Measurements from ENCODE around the gene CERK. TPM values are rescaled to one million over a fixed set of nuclear protein-coding genes. Genes with fewer than 3 reads are reported as not detected.

The CERK gene
- total and polyA plus RNA-seq, 2 of the 13 experiments (the other 11 are each of a cell fraction or from before 2014, with no cell fraction given), result 40.3 to 41.9 TPM

DNA sequence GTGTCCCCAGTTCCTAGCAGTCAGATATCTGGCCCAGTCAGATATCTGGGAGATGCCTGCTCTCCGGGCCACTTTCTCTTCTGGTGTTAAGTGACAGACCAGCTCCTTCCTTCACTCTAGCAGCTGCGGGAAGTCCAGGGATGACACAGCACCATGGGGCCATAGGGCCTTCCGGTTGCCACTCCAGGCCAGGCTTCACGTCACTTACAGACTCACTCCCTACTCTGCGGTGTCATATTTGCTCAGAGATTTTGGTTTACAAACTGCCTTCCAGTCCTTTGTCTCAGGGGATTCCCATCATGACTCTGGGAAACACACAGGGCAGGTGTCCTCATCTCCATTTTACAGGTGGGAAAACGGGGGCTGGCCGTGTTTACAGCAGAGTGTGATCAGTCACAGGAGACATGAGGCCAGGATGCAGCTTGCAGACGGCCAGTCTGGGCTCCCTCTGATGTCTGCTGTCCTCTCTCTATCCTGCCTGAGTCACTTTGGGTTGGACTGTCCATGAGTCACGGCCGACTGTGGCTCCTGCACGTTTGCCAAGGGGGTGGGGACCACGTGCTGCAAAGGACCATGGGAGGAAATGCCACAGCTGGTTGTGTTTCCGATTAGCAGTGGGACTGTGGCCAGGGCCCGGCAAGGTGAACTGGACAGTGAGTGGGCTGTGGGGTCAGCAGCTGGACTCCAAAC lies 16.2 kb upstream of the CERK start (continued):
- TF ChIP-seq, protein P1, sequence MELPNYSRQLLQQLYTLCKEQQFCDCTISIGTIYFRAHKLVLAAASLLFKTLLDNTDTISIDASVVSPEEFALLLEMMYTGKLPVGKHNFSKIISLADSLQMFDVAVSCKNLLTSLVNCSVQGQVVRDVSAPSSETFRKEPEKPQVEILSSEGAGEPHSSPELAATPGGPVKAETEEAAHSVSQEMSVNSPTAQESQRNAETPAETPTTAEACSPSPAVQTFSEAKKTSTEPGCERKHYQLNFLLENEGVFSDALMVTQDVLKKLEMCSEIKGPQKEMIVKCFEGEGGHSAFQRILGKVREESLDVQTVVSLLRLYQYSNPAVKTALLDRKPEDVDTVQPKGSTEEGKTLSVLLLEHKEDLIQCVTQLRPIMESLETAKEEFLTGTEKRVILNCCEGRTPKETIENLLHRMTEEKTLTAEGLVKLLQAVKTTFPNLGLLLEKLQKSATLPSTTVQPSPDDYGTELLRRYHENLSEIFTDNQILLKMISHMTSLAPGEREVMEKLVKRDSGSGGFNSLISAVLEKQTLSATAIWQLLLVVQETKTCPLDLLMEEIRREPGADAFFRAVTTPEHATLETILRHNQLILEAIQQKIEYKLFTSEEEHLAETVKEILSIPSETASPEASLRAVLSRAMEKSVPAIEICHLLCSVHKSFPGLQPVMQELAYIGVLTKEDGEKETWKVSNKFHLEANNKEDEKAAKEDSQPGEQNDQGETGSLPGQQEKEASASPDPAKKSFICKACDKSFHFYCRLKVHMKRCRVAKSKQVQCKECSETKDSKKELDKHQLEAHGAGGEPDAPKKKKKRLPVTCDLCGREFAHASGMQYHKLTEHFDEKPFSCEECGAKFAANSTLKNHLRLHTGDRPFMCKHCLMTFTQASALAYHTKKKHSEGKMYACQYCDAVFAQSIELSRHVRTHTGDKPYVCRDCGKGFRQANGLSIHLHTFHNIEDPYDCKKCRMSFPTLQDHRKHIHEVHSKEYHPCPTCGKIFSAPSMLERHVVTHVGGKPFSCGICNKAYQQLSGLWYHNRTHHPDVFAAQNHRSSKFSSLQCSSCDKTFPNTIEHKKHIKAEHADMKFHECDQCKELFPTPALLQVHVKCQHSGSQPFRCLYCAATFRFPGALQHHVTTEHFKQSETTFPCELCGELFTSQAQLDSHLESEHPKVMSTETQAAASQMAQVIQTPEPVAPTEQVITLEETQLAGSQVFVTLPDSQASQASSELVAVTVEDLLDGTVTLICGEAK (IDR thresholded peaks at IDR 0.05), result no peak
- TF ChIP-seq, protein P1 (CRISPR knock-in tag; IDR thresholded peaks at IDR 0.05), result peak; percentile 74; the same call in 1 of the 2 replicates
- peak; percentile 60; the same call in 1 of the 2 replicates for TF ChIP-seq SMAD1 (CRISPR knock-in tag; IDR thresholded peaks at IDR 0.05; ENCODE audit: borderline replicate concordance, low read depth)
- TF ChIP-seq ZNF138 (CRISPR knock-in tag; IDR thresholded peaks at IDR 0.05; ENCODE audit: low read depth), result no peak
- TF ChIP-seq ZNF256 (CRISPR knock-in tag; conservative IDR thresholded peaks at IDR 0.05), result no peak
- no peak for TF ChIP-seq SMAD9 (CRISPR knock-in tag; IDR thresholded peaks at IDR 0.05)
- TF ChIP-seq SRSF4 (IDR thresholded peaks at IDR 0.05; ENCODE audit: low read depth, low read length, poor library complexity, severe bottlenecking), result no peak
- peak; percentile 80; the same call in 1 of the 2 replicates for TF ChIP-seq ZNF343 (CRISPR knock-in tag; IDR thresholded peaks at IDR 0.05)
- TF ChIP-seq KDM3A (CRISPR knock-in tag; IDR thresholded peaks at IDR 0.05; ENCODE audit: low read depth), result peak; percentile 71; the same call in 1 of the 2 replicates
- no peak for TF ChIP-seq GLI4 (CRISPR knock-in tag; IDR thresholded peaks at IDR 0.05; ENCODE audit: borderline replicate concordance)
- TF ChIP-seq, protein P2, sequence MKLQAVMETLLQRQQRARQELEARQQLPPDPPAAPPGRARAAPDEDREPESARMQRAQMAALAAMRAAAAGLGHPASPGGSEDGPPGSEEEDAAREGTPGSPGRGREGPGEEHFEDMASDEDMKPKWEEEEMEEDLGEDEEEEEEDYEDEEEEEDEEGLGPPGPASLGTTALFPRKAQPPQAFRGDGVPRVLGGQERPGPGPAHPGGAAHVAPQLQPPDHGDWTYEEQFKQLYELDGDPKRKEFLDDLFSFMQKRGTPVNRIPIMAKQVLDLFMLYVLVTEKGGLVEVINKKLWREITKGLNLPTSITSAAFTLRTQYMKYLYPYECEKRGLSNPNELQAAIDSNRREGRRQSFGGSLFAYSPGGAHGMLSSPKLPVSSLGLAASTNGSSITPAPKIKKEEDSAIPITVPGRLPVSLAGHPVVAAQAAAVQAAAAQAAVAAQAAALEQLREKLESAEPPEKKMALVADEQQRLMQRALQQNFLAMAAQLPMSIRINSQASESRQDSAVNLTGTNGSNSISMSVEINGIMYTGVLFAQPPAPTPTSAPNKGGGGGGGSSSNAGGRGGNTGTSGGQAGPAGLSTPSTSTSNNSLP (IDR thresholded peaks at IDR 0.05; ENCODE audit: low read depth, low read length), result no peak
- TF ChIP-seq PRPF4 (IDR thresholded peaks at IDR 0.05; ENCODE audit: low read depth, low read length, poor library complexity, severe bottlenecking), result no peak
- peak; percentile 44 for TF ChIP-seq CCAR2 (optimal IDR thresholded peaks at IDR 0.05; ENCODE audit: low read depth, low read length)
- TF ChIP-seq, protein P3, sequence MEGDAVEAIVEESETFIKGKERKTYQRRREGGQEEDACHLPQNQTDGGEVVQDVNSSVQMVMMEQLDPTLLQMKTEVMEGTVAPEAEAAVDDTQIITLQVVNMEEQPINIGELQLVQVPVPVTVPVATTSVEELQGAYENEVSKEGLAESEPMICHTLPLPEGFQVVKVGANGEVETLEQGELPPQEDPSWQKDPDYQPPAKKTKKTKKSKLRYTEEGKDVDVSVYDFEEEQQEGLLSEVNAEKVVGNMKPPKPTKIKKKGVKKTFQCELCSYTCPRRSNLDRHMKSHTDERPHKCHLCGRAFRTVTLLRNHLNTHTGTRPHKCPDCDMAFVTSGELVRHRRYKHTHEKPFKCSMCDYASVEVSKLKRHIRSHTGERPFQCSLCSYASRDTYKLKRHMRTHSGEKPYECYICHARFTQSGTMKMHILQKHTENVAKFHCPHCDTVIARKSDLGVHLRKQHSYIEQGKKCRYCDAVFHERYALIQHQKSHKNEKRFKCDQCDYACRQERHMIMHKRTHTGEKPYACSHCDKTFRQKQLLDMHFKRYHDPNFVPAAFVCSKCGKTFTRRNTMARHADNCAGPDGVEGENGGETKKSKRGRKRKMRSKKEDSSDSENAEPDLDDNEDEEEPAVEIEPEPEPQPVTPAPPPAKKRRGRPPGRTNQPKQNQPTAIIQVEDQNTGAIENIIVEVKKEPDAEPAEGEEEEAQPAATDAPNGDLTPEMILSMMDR (CRISPR knock-in tag; IDR thresholded peaks at IDR 0.05), result 0 out of 2 replicates have a peak, but pooled peaks have one; percentile 3
- peak; percentile 60 for TF ChIP-seq YY1 (IDR thresholded peaks at IDR 0.05; ENCODE audit: insufficient read depth, insufficient replicate concordance, low read depth, low read length)
- 0 out of 2 replicates have a peak, but pooled peaks have one; percentile 48 for TF ChIP-seq ZNF34 (CRISPR knock-in tag; IDR thresholded peaks at IDR 0.05; ENCODE audit: borderline replicate concordance)

All from HepG2 (cell line).